CD14-positive monocyte (primary cell): Measurements from ENCODE around the gene SLC25A39. TPM values are rescaled to one million over a fixed set of nuclear protein-coding genes. Genes with fewer than 3 reads are reported as not detected.

Experiments used
- DNase-seq, 3 donors: peaks; one replicate each; pipeline ENCODE4 v3.0.0-alpha.2; 2011 to 2022
- H2AFZ ChIP-seq: 2 replicates; pipeline ENCODE4 v1.6.0; 2012; ENCODE audit warnings: mild to moderate bottlenecking, low read depth, low read length, inconsistent platforms; ENCODE audit not compliant: insufficient read depth, poor library complexity, severe bottlenecking
- H3K27ac ChIP-seq, 2 donors: 1 replicate in 1 of 2; 2 replicates in 1 of 2; pipeline ENCODE4 v1.5.1; 2012 to 2013; ENCODE audit warnings: low read length in 2 of 2, control low read depth in 1 of 2, inconsistent platforms in 1 of 2, low read depth in 1 of 2, mild to moderate bottlenecking in 1 of 2
- H3K27me3 ChIP-seq, 2 donors: one replicate each; pipeline versions ENCODE4 v1.6.0 to v1.6.1; 2011 to 2013; ENCODE audit warnings: low read length in 2 of 2; ENCODE audit not compliant: control insufficient read depth in 2 of 2, insufficient read depth in 2 of 2
- H3K36me3 ChIP-seq, 2 donors: replicated peaks in 1 of 2; 1 replicate in 1 of 2; 2 replicates in 1 of 2; pipeline versions ENCODE4 v1.5.1 to v1.6.1; 2012 to 2013; ENCODE audit warnings: low read length in 2 of 2, control low read depth in 1 of 2, inconsistent platforms in 1 of 2, mild to moderate bottlenecking in 1 of 2; ENCODE audit not compliant: insufficient read depth in 2 of 2, control insufficient read depth in 1 of 2
- H3K4me1 ChIP-seq, 2 donors: 1 replicate in 1 of 2; 2 replicates in 1 of 2; pipeline versions ENCODE4 v1.5.1 to v1.6.1; 2012 to 2013; ENCODE audit warnings: low read length in 2 of 2, control low read depth in 1 of 2, inconsistent platforms in 1 of 2, mild to moderate bottlenecking in 1 of 2, moderate library complexity in 1 of 2; ENCODE audit not compliant: insufficient read depth in 2 of 2, control insufficient read depth in 1 of 2
- H3K4me2 ChIP-seq: replicated peaks from 2 replicates; pipeline ENCODE3; 2012; ENCODE audit warnings: low read length, moderate library complexity, mild to moderate bottlenecking; ENCODE audit not compliant: poor library complexity, severe bottlenecking; ENCODE audit errors: extremely low read depth
- H3K4me3 ChIP-seq, 3 experiments: fragments of 200-600 bp in 1 of 3; sonication (generic) in 1 of 3; replicated peaks in 1 of 3; 1 replicate in 2 of 3; 2 replicates in 1 of 3; pipeline ENCODE4 v1.5.1; 2011 to 2013; ENCODE audit warnings: low read length in 3 of 3, mild to moderate bottlenecking in 3 of 3, control low read depth in 2 of 3, low read depth in 2 of 3, inconsistent platforms in 1 of 3, moderate library complexity in 1 of 3
- H3K79me2 ChIP-seq: 2 replicates; pipeline ENCODE4 v1.6.0; 2012; ENCODE audit warnings: mild to moderate bottlenecking, control low read depth, inconsistent platforms, low read length, moderate library complexity; ENCODE audit not compliant: insufficient read depth
- H3K9ac ChIP-seq: 2 replicates; pipeline ENCODE4 v1.6.0; 2017; ENCODE audit warnings: low read length, mild to moderate bottlenecking; ENCODE audit not compliant: insufficient read depth, poor library complexity, severe bottlenecking
- H3K9me3 ChIP-seq, 2 donors: replicated peaks in 1 of 2; 1 replicate in 1 of 2; 2 replicates in 1 of 2; pipeline versions ENCODE4 v1.5.1 to v1.6.1; 2012 to 2013; ENCODE audit warnings: low read length in 2 of 2, control low read depth in 1 of 2; ENCODE audit not compliant: control insufficient read depth in 1 of 2, insufficient read depth in 1 of 2
- H4K20me1 ChIP-seq: 2 replicates; pipeline ENCODE4 v1.6.0; 2012; ENCODE audit warnings: mild to moderate bottlenecking, low read length, control low read depth, moderate library complexity; ENCODE audit not compliant: insufficient read depth
- H3K27ac Mint-ChIP-seq, 7 donors: one replicate each; pipeline ENCODE4 v1.8.0; 2020; ENCODE audit warnings: mild to moderate bottlenecking in 7 of 7, mixed read lengths in 7 of 7, moderate library complexity in 6 of 7, inconsistent platforms in 2 of 7
- H3K27me3 Mint-ChIP-seq, 3 donors: one replicate each; pipeline ENCODE4 v1.8.0; 2021 to 2022; ENCODE audit warnings: low read depth in 3 of 3, mild to moderate bottlenecking in 3 of 3, mixed read lengths in 3 of 3, moderate library complexity in 3 of 3, inconsistent platforms in 1 of 3
- H3K36me3 Mint-ChIP-seq, 2 donors: one replicate each; pipeline ENCODE4 v1.8.0; 2020; ENCODE audit warnings: mixed read lengths in 2 of 2, inconsistent platforms in 1 of 2, mild to moderate bottlenecking in 1 of 2
- H3K4me1 Mint-ChIP-seq: one replicate; pipeline ENCODE4 v1.8.0; 2020; ENCODE audit warnings: mild to moderate bottlenecking, mixed read lengths
- H3K4me3 Mint-ChIP-seq, 2 donors: one replicate each; pipeline ENCODE4 v1.8.0; 2020; ENCODE audit warnings: mild to moderate bottlenecking in 2 of 2, mixed read lengths in 2 of 2, moderate library complexity in 1 of 2
- H3K9me3 Mint-ChIP-seq, 7 donors: one replicate each; pipeline ENCODE4 v1.8.0; 2020 to 2022; ENCODE audit warnings: mixed read lengths in 7 of 7, mild to moderate bottlenecking in 6 of 7, moderate library complexity in 6 of 7, inconsistent platforms in 2 of 7
- WGBS: methylation state at CpG from one replicate; pipeline ENCODE4 v1.1.5; 2013; ENCODE audit warnings: missing lambda C conversion rate; ENCODE audit not compliant: insufficient coverage; 5-methylcytosine and 5-hydroxymethylcytosine counted together
- intact Hi-C, 2 donors: fragments of 100-400 bp; cut with micrococcal nuclease; formaldehyde crosslinking; loops; one replicate each; pipeline versions ENCODE4 v1.15.0 to v1.15.1; 2023
- polyA plus RNA-seq, 3 donors: library from polyadenylated mRNA; depleted of rRNA in 1 of 3; unstranded in 2 of 3; stranded (reverse) in 1 of 3; fragments of 300-500 nt in 2 of 3; fragments of >200 nt in 1 of 3; fragmentation: Illumina TruSeq in 2 of 3; gene quantifications; 1 replicate in 2 of 3; 2 replicates in 1 of 3; pipeline ENCODE4 v1.2.3, GENCODE V29; 2012 to 2021
- TF ChIP-seq, protein P1 (sequence below): fragments of 200-600 bp; IDR thresholded peaks from one replicate; pipeline ENCODE4 v1.8.0; 2022; ENCODE audit warnings: antibody characterized with exemption, mild to moderate bottlenecking

SLC25A39 gene
- polyA plus RNA-seq, 3 donors: 64.0 to 74.8 (median 64.5) TPM

DNA sequence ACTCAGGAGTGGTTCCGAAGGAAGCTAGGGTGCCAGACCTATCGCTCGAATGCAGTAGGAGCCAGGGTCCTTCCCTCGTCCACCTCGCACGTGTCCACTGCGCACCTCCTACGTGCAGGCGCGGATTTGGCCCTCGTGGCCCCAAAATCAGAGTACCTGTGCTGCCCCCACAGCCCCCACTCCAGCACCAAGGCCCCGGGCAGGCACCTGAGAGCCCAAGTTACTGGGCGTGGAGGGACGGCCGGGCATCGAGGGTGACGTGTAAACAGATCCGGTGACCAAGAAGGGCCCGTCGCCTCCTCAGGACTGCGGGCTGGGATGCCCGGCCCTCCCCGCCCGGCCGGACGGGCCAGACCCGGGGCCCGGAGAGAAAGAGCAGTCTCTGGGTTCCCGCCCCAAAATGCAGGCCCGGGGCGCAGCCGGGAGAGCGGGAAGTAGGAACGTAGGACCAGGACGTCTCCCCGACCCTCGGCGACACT, 492 bp downstream of the SLC25A39 start:
- intact Hi-C loops: loop anchor here (2.0 to 10.0 kb wide), 4 partner anchors 21 to 199 kb away; partner anchors contain the start of genes UBTF (in 2 of the 2), FAM171A2 (in 1 of the 2), GRN (in 1 of the 2) and HDAC5 (in 1 of the 2)
- peaks cover 6% of the 10 kb centered on the region for H3K79me2 ChIP-seq
- H3K9me3 ChIP-seq: no peaks in the 10 kb centered on the region
- Mint-ChIP-seq H3K27me3 (peaks cover 0 to 2% (median 0%) of the 10 kb centered on the region in 3 donors), H3K4me1 (peaks cover 33% of the 10 kb centered on the region), H3K36me3 (peaks cover 31 to 35% of the 10 kb centered on the region in 2 donors), H3K9me3 (peaks cover 0 to 1% (median 0%) of the 10 kb centered on the region in 7 donors), H3K4me3 (peak overlapping the region; percentile 85 to 87), H3K27ac (peak overlapping the region in 4 of 7 donors; percentile 51 to 85 (median 69))
- peak in 1 of 3 donors; percentile 44 for DNase-seq
- H3K27ac ChIP-seq: peak overlapping the region in 1 of 2 donors; percentile 87
- 2% methylated on average over 38 of the region's 38 CpGs for WGBS
- peaks cover 29 to 39% of the 10 kb centered on the region in 2 donors for H3K4me1 ChIP-seq
- H2AFZ ChIP-seq: peak overlapping the region; percentile 82
- H3K4me2 ChIP-seq: peak overlapping the region; percentile 94
- no peaks in the 10 kb centered on the region for H4K20me1 ChIP-seq
- H3K36me3 ChIP-seq: peaks cover 27 to 34% of the 10 kb centered on the region in 2 donors
- TF ChIP-seq, protein P1, sequence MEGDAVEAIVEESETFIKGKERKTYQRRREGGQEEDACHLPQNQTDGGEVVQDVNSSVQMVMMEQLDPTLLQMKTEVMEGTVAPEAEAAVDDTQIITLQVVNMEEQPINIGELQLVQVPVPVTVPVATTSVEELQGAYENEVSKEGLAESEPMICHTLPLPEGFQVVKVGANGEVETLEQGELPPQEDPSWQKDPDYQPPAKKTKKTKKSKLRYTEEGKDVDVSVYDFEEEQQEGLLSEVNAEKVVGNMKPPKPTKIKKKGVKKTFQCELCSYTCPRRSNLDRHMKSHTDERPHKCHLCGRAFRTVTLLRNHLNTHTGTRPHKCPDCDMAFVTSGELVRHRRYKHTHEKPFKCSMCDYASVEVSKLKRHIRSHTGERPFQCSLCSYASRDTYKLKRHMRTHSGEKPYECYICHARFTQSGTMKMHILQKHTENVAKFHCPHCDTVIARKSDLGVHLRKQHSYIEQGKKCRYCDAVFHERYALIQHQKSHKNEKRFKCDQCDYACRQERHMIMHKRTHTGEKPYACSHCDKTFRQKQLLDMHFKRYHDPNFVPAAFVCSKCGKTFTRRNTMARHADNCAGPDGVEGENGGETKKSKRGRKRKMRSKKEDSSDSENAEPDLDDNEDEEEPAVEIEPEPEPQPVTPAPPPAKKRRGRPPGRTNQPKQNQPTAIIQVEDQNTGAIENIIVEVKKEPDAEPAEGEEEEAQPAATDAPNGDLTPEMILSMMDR: no peak
- no peaks in the 10 kb centered on the region for H3K27me3 ChIP-seq
- H3K9ac ChIP-seq: peak overlapping the region; percentile 72
- H3K4me3 ChIP-seq: peak overlapping the region; percentile 47 to 85 (median 47)

DNA sequence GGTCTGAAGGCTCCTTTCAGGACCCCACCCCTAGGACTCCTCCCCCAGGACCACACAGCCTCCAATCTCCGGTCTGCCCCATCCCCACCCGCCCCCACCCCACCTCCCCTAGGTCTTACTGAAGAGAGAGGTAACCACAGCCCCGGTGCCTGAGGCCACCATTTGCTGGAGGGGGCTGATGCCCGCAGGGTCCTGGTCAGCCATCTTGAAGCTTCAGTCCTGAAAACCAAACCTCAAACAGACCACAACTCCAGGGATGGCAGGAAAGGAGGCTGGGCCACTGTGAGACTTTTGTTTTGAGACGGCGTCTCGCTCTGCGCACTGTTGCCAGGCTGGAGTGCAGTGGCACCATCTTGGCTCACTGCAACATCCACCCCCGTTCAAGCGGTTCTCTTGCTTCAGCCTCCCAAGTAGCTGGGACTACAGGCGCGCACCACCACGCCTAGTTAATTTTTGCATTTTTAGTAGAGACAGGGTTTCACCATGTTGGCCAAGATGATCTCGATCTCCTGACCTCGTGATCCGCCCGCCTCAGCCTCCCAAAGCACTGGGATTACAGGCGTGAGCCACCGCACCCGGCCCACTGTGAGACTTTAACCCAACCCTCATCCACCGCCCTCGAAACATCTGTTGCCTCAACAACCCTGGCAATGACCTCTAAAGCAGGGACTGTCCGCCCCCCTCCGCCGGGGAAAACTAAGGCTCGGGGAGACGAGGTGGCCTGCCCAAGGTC, 1.1 kb downstream of the SLC25A39 start:
- Histone ChIP-seq H3K9ac (no peak overlapping the region), H2AFZ (no peak overlapping the region), H3K27me3 (peaks cover 0 to under 1% of the 10 kb centered on the region in 2 donors), H3K36me3 (peaks cover 27 to 34% of the 10 kb centered on the region in 2 donors), H3K4me1 (peaks cover 29 to 35% of the 10 kb centered on the region in 2 donors), H3K27ac (no peak overlapping the region), H3K9me3 (no peaks in the 10 kb centered on the region), H3K4me2 (peak overlapping the region; percentile 94), H3K79me2 (peaks cover 6% of the 10 kb centered on the region), H4K20me1 (no peaks in the 10 kb centered on the region), H3K4me3 (peak overlapping the region; percentile 47 to 85 (median 47))
- Mint-ChIP-seq H3K4me3 (peak overlapping the region; percentile 85 to 87), H3K36me3 (peaks cover 31 to 37% of the 10 kb centered on the region in 2 donors), H3K4me1 (peaks cover 30% of the 10 kb centered on the region), H3K27ac (peak overlapping the region in 3 of 7 donors; percentile 48 to 69 (median 51)), H3K27me3 (peaks cover under 1 to 2% (median 1%) of the 10 kb centered on the region in 3 donors), H3K9me3 (no peaks in the 10 kb centered on the region)
- WGBS: 75% methylated on average over 18 of the region's 27 CpGs
- TF ChIP-seq, protein P1: no peak
- DNase-seq: no peak
- intact Hi-C loops: loop anchor here (2.0 to 10.0 kb wide), 4 partner anchors 21 to 199 kb away; partner anchors contain the start of genes UBTF (in 2 of the 2), FAM171A2 (in 1 of the 2), GRN (in 1 of the 2) and HDAC5 (in 1 of the 2)
